Measurements from ENCODE around the gene SNAPC4. TPM values are rescaled to one million over a fixed set of nuclear protein-coding genes. Genes with fewer than 3 reads are reported as not detected.

SNAPC4 gene
- total and polyA plus RNA-seq, 4 donors, result 6.8 to 12.4 (median 9.8) TPM

- no peak for DNase-seq
- TF ChIP-seq, protein P1, sequence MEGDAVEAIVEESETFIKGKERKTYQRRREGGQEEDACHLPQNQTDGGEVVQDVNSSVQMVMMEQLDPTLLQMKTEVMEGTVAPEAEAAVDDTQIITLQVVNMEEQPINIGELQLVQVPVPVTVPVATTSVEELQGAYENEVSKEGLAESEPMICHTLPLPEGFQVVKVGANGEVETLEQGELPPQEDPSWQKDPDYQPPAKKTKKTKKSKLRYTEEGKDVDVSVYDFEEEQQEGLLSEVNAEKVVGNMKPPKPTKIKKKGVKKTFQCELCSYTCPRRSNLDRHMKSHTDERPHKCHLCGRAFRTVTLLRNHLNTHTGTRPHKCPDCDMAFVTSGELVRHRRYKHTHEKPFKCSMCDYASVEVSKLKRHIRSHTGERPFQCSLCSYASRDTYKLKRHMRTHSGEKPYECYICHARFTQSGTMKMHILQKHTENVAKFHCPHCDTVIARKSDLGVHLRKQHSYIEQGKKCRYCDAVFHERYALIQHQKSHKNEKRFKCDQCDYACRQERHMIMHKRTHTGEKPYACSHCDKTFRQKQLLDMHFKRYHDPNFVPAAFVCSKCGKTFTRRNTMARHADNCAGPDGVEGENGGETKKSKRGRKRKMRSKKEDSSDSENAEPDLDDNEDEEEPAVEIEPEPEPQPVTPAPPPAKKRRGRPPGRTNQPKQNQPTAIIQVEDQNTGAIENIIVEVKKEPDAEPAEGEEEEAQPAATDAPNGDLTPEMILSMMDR (IDR thresholded peaks at IDR 0.05; ENCODE audit: control extremely low read depth, extremely low read depth), result no peak
- peaks cover 16 to 47% (median 18%) of the 10 kb centered on the region in 4 donors for H3K36me3 ChIP-seq (ENCODE audit: control insufficient read depth in 4 of 4, insufficient read depth in 4 of 4, low read length in 4 of 4)
- 89 to 96% methylated on average over 27 of the region's 27 CpGs for WGBS, 2 donors
- H3K9ac ChIP-seq (ENCODE audit: insufficient read depth in 1 of 2, low read length in 2 of 2), result no peak overlapping the region
- no peaks in the 10 kb centered on the region for H3K9me3 ChIP-seq (ENCODE audit: control insufficient read depth in 4 of 4, insufficient read depth in 3 of 4, low read length in 3 of 4)
- no peak for ATAC-seq (ENCODE audit: insufficient read depth, low FRiP score)
- H3K27ac ChIP-seq (ENCODE audit: low read depth in 1 of 2, low read length in 1 of 2), result no peak overlapping the region
- no peak overlapping the region for H3K4me3 ChIP-seq
- H3K27me3 ChIP-seq (ENCODE audit: control insufficient read depth in 3 of 3, insufficient read depth in 3 of 3, low read length in 2 of 3), result no peaks in the 10 kb centered on the region
- H3K4me1 ChIP-seq (ENCODE audit: control insufficient read depth in 5 of 5, insufficient read depth in 5 of 5, low read length in 5 of 5), result no peaks in the 10 kb centered on the region
Observed at GRCh38 chr9:136424750-136425362, 24.9 kb upstream of the SNAPC4 start.

DNA sequence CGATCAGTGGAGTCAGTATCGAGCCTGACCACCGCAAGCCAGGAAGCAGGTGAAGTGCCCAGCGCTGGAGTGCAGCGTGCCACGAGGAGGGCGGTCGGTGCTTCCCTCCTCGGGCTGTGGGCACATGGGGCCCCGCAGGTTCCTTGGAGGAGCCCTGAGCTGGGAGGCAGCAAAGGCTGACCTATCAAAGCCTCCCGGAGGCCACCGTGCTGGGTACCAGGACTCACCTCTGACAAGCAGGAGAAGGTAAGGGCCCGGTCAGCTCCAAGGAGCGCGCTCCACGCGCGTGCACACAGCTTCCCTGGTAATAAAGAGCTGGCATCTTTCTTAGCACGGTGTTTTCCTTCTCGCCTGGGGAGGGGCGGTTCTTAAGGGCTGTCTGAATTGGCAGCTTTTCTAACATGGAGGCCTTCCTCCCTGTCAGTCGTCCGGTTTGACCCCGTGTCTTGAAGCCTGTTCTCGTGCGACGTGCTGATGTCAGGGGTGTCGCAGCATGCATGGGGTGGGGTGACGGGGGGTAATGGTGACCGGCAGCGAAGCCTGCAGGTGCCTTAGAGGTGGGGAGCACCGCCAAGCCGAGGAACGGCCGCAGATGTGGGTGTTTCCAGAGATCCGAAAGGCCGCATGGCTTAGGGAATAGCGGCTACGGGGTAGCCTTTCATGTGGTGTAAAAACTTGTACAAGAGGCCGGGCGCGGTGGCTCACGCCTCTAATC is 23.6 kb upstream of the SNAPC4 start:
- no peak overlapping the region for H3K27ac ChIP-seq (ENCODE audit: low read depth in 1 of 2, low read length in 1 of 2)
- H3K9me3 ChIP-seq (ENCODE audit: control insufficient read depth in 4 of 4, insufficient read depth in 3 of 4, low read length in 3 of 4), result no peaks in the 10 kb centered on the region
- H3K4me3 ChIP-seq, result no peak overlapping the region
- H3K9ac ChIP-seq (ENCODE audit: insufficient read depth in 1 of 2, low read length in 2 of 2), result no peak overlapping the region
- H3K27me3 ChIP-seq (ENCODE audit: control insufficient read depth in 3 of 3, insufficient read depth in 3 of 3, low read length in 2 of 3), result no peaks in the 10 kb centered on the region
- WGBS, 2 donors, result 92 to 97% methylated on average over 43 of the region's 43 CpGs
- ATAC-seq (ENCODE audit: insufficient read depth, low FRiP score) (no peak), DNase-seq (no peak)
- H3K36me3 ChIP-seq (ENCODE audit: control insufficient read depth in 4 of 4, insufficient read depth in 4 of 4, low read length in 4 of 4), result peaks cover 17 to 44% (median 23%) of the 10 kb centered on the region in 4 donors
- TF ChIP-seq, protein P1 (IDR thresholded peaks at IDR 0.05; ENCODE audit: control extremely low read depth, extremely low read depth), result no peak
- no peaks in the 10 kb centered on the region for H3K4me1 ChIP-seq (ENCODE audit: control insufficient read depth in 5 of 5, insufficient read depth in 5 of 5, low read length in 5 of 5)

- Histone ChIP-seq H3K27me3 (ENCODE audit: control insufficient read depth in 3 of 3, insufficient read depth in 3 of 3, low read length in 2 of 3) (no peaks in the 10 kb centered on the region), H3K9me3 (ENCODE audit: control insufficient read depth in 4 of 4, insufficient read depth in 3 of 4, low read length in 3 of 4) (no peaks in the 10 kb centered on the region), H3K4me3 (no peak overlapping the region), H3K36me3 (ENCODE audit: control insufficient read depth in 4 of 4, insufficient read depth in 4 of 4, low read length in 4 of 4) (peaks cover 22 to 52% (median 27%) of the 10 kb centered on the region in 4 donors), H3K4me1 (ENCODE audit: control insufficient read depth in 5 of 5, insufficient read depth in 5 of 5, low read length in 5 of 5) (no peaks in the 10 kb centered on the region), H3K9ac (ENCODE audit: insufficient read depth in 1 of 2, low read length in 2 of 2) (no peak overlapping the region), H3K27ac (ENCODE audit: low read depth in 1 of 2, low read length in 1 of 2) (no peak overlapping the region)
- no peak for DNase-seq
- 97 to 99% methylated on average over 26 of the region's 26 CpGs for WGBS, 2 donors
- no peak for ATAC-seq (ENCODE audit: insufficient read depth, low FRiP score)
- TF ChIP-seq, protein P1 (IDR thresholded peaks at IDR 0.05; ENCODE audit: control extremely low read depth, extremely low read depth), result no peak
Observed at GRCh38 chr9:136422876-136423275, 22.9 kb upstream of the SNAPC4 start.

Measured in lung (tissue), 12 donors.